NCI-H2081 (cell line): ENCODE results near the gene DCAKD.

Experiments used
- DNase-seq, 2 experiments: peaks; one replicate each; lab custom pipeline; 2025; lab: John Stamatoyannopoulos, UW

Gene DCAKD

GRCh38 chr17:45004388-45004787 is 47.0 kb downstream of the DCAKD start:
- DNase-seq: no peak

- DNase-seq: no peak
These were observed 47.6 kb downstream of the DCAKD start for GRCh38 chr17:45003877-45004276.

- no peak for DNase-seq
These were observed 50.1 kb downstream of the DCAKD start for GRCh38 chr17:45001310-45001709.

- DNase-seq: no peak
These were observed 52.0 kb downstream of the DCAKD start for GRCh38 chr17:44999433-44999832.

GRCh38 chr17:44998646-44999045 is 52.8 kb downstream of the DCAKD start:
- DNase-seq: no peak

- no peak for DNase-seq
These were observed 53.5 kb downstream of the DCAKD start for GRCh38 chr17:44997733-44998520.

GRCh38 chr17:44996304-44996703 is 55.1 kb downstream of the DCAKD start:
- no peak for DNase-seq

- DNase-seq: no peak
These were observed 55.9 kb downstream of the DCAKD start for GRCh38 chr17:44995436-44996001.

GRCh38 chr17:44992242-44992939 is 59.0 kb downstream of the DCAKD start:
- peak in 1 of 2 experiments; percentile 58 for DNase-seq

GRCh38 chr17:44990994-44991393 is 60.4 kb downstream of the DCAKD start:
- DNase-seq: peak in 1 of 2 experiments; percentile 21

- DNase-seq: no peak
These were observed 61.8 kb downstream of the DCAKD start for GRCh38 chr17:44989552-44990138.

- DNase-seq: no peak
These were observed 63.1 kb downstream of the DCAKD start for GRCh38 chr17:44988044-44988942.

GRCh38 chr17:44983563-44983962 is 67.9 kb downstream of the DCAKD start:
- no peak for DNase-seq

GRCh38 chr17:44982113-44982702 is 69.2 kb downstream of the DCAKD start:
- no peak for DNase-seq

GRCh38 chr17:44981221-44981968 is 70.0 kb downstream of the DCAKD start:
- DNase-seq: peak in 1 of 2 experiments; percentile 46

- peak; percentile 14 to 41 for DNase-seq
These were observed 71.9 kb downstream of the DCAKD start for GRCh38 chr17:44979426-44979995.

GRCh38 chr17:44978807-44979206 is 72.6 kb downstream of the DCAKD start:
- no peak for DNase-seq

GRCh38 chr17:44977814-44978550 is 73.5 kb downstream of the DCAKD start:
- DNase-seq: no peak

- DNase-seq: no peak
These were observed 74.4 kb downstream of the DCAKD start for GRCh38 chr17:44977065-44977464.
